Prostate gland (tissue), 2 donors: ENCODE data around the gene ZNF267.

Experiments used
- CTCF ChIP-seq, 4 experiments: fragments of 200-600 bp in 2 of 4; fragments of 450-650 bp in 2 of 4; sonication (generic) in 2 of 4; IDR thresholded peaks; 1 replicate in 3 of 4; 2 replicates in 1 of 4; pipeline ENCODE4 v1.5.1; 2016 to 2019; ENCODE audit warnings: antibody characterized with exemption in 4 of 4, mild to moderate bottlenecking in 2 of 4, moderate library complexity in 2 of 4
- POLR2A ChIP-seq: fragments of 450-650 bp; IDR thresholded peaks from one replicate; pipeline ENCODE4 v1.6.1; 2016; ENCODE audit warnings: antibody characterized with exemption, mild to moderate bottlenecking
- POLR2AphosphoS5 ChIP-seq: sonication (generic); formaldehyde crosslinking; IDR thresholded peaks from one replicate; pipeline ENCODE4 v1.6.1; 2017; ENCODE audit warnings: antibody characterized with exemption

- TF ChIP-seq CTCF (IDR thresholded peaks at IDR 0.05) (no peak), POLR2A (no peak), POLR2AphosphoS5 (no peak)
Measured at GRCh38 chr16:31853291-31853690, 20.3 kb upstream of the ZNF267 start.
